Mesenteric fat pad (tissue), 1 donor: ENCODE results near the gene WBP11. TPM values are rescaled to one million over a fixed set of nuclear protein-coding genes. Genes with fewer than 3 reads are reported as not detected.

Experiments used
- DNase-seq: peaks from one replicate; pipeline ENCODE4 v3.0.0-alpha.2; 2020; ENCODE audit warnings: low spot score
- total RNA-seq: library from RNA; stranded (reverse); fragmentation: NEBNext Ultra II Directional; extraction: Animal tissue kit (Norgen Biotek cat#: 25700); gene quantifications from one replicate; pipeline ENCODE4 v1.2.1, GENCODE V29; 2021
- donor health status: DM: yes; HTN: yes; CAD: no.

The WBP11 gene
- total RNA-seq, 1 donor from 2014 or later = 45.4 TPM

GRCh38 chr12:14825256-14825655 lies 22.0 kb upstream of the WBP11 start:
- no peak for DNase-seq

GRCh38 chr12:14824012-14824634 lies 20.8 kb upstream of the WBP11 start:
- no peak for DNase-seq

GRCh38 chr12:14814014-14814413 lies 10.7 kb upstream of the WBP11 start, which contains the start of gene SMCO3:
SMCO3 (minus strand) TSS chr12:14814182; CDS start chr12:14806680, 7,502 bp downstream.
- no peak for DNase-seq

GRCh38 chr12:14811486-14811885 lies 8.2 kb upstream of the WBP11 start:
- no peak for DNase-seq

GRCh38 chr12:14810953-14811483 lies 7.7 kb upstream of the WBP11 start:
- DNase-seq = no peak

- no peak for DNase-seq
Observed at GRCh38 chr12:14810167-14810952, 7.1 kb upstream of the WBP11 start.

GRCh38 chr12:14803830-14804160 lies 517 bp upstream of the WBP11 start:
- DNase-seq = no peak

GRCh38 chr12:14802721-14803010 lies 612 bp downstream of the WBP11 start:
- DNase-seq = no peak

- DNase-seq = no peak
Observed at GRCh38 chr12:14802247-14802646, 1.0 kb downstream of the WBP11 start.

GRCh38 chr12:14795028-14795448 lies 8.2 kb downstream of the WBP11 start:
- no peak for DNase-seq

GRCh38 chr12:14785568-14785967 lies 17.7 kb downstream of the WBP11 start:
- no peak for DNase-seq

GRCh38 chr12:14784471-14784870 lies 18.8 kb downstream of the WBP11 start:
- DNase-seq = no peak

GRCh38 chr12:14782756-14783155 lies 20.5 kb downstream of the WBP11 start:
- DNase-seq = no peak

GRCh38 chr12:14781563-14781962 lies 21.7 kb downstream of the WBP11 start:
- DNase-seq = no peak

GRCh38 chr12:14780859-14781258 lies 22.4 kb downstream of the WBP11 start:
- DNase-seq = no peak

GRCh38 chr12:14779834-14780233 lies 23.4 kb downstream of the WBP11 start:
- no peak for DNase-seq

GRCh38 chr12:14777271-14777670 lies 26.0 kb downstream of the WBP11 start:
- DNase-seq = no peak

GRCh38 chr12:14776236-14776961 lies 26.9 kb downstream of the WBP11 start:
- no peak for DNase-seq

- DNase-seq = no peak
Observed at GRCh38 chr12:14775636-14775980, 27.7 kb downstream of the WBP11 start.

- DNase-seq = no peak
Observed at GRCh38 chr12:14774906-14775635, 28.2 kb downstream of the WBP11 start.

- peak; percentile 96 for DNase-seq
Observed at GRCh38 chr12:14774074-14774905, 29.0 kb downstream of the WBP11 start.
